Mesendoderm (in vitro differentiated cells): ENCODE results near the gene CCL28.

ENCODE experiments used
- DNase-seq: peaks from one replicate; pipeline ENCODE4 v3.0.0; 2013
- H2AK5ac ChIP-seq: 2 replicates; pipeline ENCODE4 v1.6.1; 2013; ENCODE audit warnings: low read length, inconsistent platforms
- H2BK120ac ChIP-seq: 2 replicates; pipeline ENCODE4 v1.6.1; 2013; ENCODE audit warnings: low read depth, mild to moderate bottlenecking, low read length, moderate library complexity, mixed read lengths
- H2BK15ac ChIP-seq: replicated peaks from 2 replicates; pipeline ENCODE4 v1.6.1; 2013; ENCODE audit warnings: low read depth, mild to moderate bottlenecking, moderate library complexity
- H2BK5ac ChIP-seq: 2 replicates; pipeline ENCODE4 v1.6.1; 2013; ENCODE audit warnings: low read length, inconsistent platforms
- H3K18ac ChIP-seq: 2 replicates; pipeline ENCODE4 v1.6.1; 2013; ENCODE audit warnings: mild to moderate bottlenecking, low read length, mixed read lengths
- H3K23ac ChIP-seq: one replicate; pipeline ENCODE4 v1.6.1; 2013; ENCODE audit warnings: low read length
- H3K27ac ChIP-seq: 2 replicates; pipeline ENCODE4 v1.5.1; 2013; ENCODE audit warnings: low read depth, mild to moderate bottlenecking, inconsistent platforms, low read length, moderate library complexity
- H3K27me3 ChIP-seq: 2 replicates; pipeline ENCODE4 v1.6.1; 2013; ENCODE audit warnings: low read length, control low read depth, mild to moderate bottlenecking, inconsistent platforms; ENCODE audit not compliant: insufficient read depth, poor library complexity
- H3K36me3 ChIP-seq: 2 replicates; pipeline ENCODE4 v1.6.1; 2013; ENCODE audit warnings: low read length, inconsistent platforms; ENCODE audit not compliant: control insufficient read depth, insufficient read depth
- H3K4ac ChIP-seq: one replicate; pipeline ENCODE4 v1.6.1; 2013; ENCODE audit warnings: low read depth, mild to moderate bottlenecking, low read length, moderate library complexity
- H3K4me1 ChIP-seq: 2 replicates; pipeline ENCODE4 v1.6.1; 2013; ENCODE audit warnings: low read depth, low read length, inconsistent platforms; ENCODE audit not compliant: control insufficient read depth
- H3K4me2 ChIP-seq: 2 replicates; pipeline ENCODE4 v1.6.1; 2013; ENCODE audit warnings: low read length
- H3K4me3 ChIP-seq: 2 replicates; pipeline ENCODE4 v1.5.1; 2013; ENCODE audit warnings: mild to moderate bottlenecking, low read length
- H3K56ac ChIP-seq: one replicate; pipeline ENCODE4 v1.6.1; 2013; ENCODE audit warnings: low read length
- H3K79me1 ChIP-seq: 2 replicates; pipeline ENCODE4 v1.6.1; 2013; ENCODE audit warnings: low read length, inconsistent platforms
- H3K79me2 ChIP-seq: 2 replicates; pipeline ENCODE4 v1.6.1; 2013; ENCODE audit warnings: mild to moderate bottlenecking, low read length; ENCODE audit not compliant: control insufficient read depth, insufficient read depth
- H3K9ac ChIP-seq: 2 replicates; pipeline ENCODE4 v1.6.1; 2013; ENCODE audit warnings: low read length, inconsistent platforms
- H4K5ac ChIP-seq: one replicate; pipeline ENCODE4 v1.6.1; 2013; ENCODE audit warnings: low read length
- H4K8ac ChIP-seq: one replicate; pipeline ENCODE4 v1.6.1; 2013; ENCODE audit warnings: low read depth, mild to moderate bottlenecking, control low read depth, low read length, moderate library complexity
- WGBS: extraction: QIAGEN DNeasy Blood & Tissue Kit; methylation state at CpG from one replicate; pipeline ENCODE4 v1.1.7; 2013; ENCODE audit warnings: low lambda C conversion rate, missing lambda C conversion rate; ENCODE audit not compliant: insufficient coverage; ENCODE audit errors: extremely low coverage; 5-methylcytosine and 5-hydroxymethylcytosine counted together

CCL28 gene

GRCh38 chr5:43353668-43354067, 58.5 kb downstream of the CCL28 start:
- no peaks in the 10 kb centered on the region for H3K79me1 ChIP-seq
- no peak overlapping the region for H3K4ac ChIP-seq
- H3K27ac ChIP-seq, result no peak overlapping the region
- no peak overlapping the region for H2BK120ac ChIP-seq
- H3K23ac ChIP-seq, result no peak overlapping the region
- no peak overlapping the region for H2BK15ac ChIP-seq
- no peak overlapping the region for H3K4me2 ChIP-seq
- H3K18ac ChIP-seq, result no peak overlapping the region
- no peak overlapping the region for H3K56ac ChIP-seq
- H3K27me3 ChIP-seq, result no peaks in the 10 kb centered on the region
- no peak overlapping the region for H2BK5ac ChIP-seq
- H4K8ac ChIP-seq, result no peak overlapping the region
- H3K36me3 ChIP-seq, result no peaks in the 10 kb centered on the region
- peaks cover 2% of the 10 kb centered on the region for H3K4me1 ChIP-seq
- H3K79me2 ChIP-seq, result no peaks in the 10 kb centered on the region
- no peak overlapping the region for H4K5ac ChIP-seq
- DNase-seq, result no peak
- no peak overlapping the region for H3K9ac ChIP-seq
- H3K4me3 ChIP-seq, result no peak overlapping the region
- WGBS, result no CpG with 5 or more reads among the region's 1 CpG
- no peak overlapping the region for H2AK5ac ChIP-seq

GRCh38 chr5:43352915-43353314, 59.3 kb downstream of the CCL28 start:
- Histone ChIP-seq H2BK15ac (no peak overlapping the region), H3K27ac (no peak overlapping the region), H3K18ac (no peak overlapping the region), H3K79me2 (no peaks in the 10 kb centered on the region), H2BK120ac (no peak overlapping the region), H3K4me2 (no peak overlapping the region), H3K9ac (no peak overlapping the region), H3K36me3 (no peaks in the 10 kb centered on the region), H3K23ac (no peak overlapping the region), H2AK5ac (no peak overlapping the region), H4K5ac (no peak overlapping the region), H2BK5ac (no peak overlapping the region), H3K56ac (no peak overlapping the region), H3K4ac (no peak overlapping the region), H3K4me1 (peaks cover 2% of the 10 kb centered on the region), H3K27me3 (no peaks in the 10 kb centered on the region), H3K79me1 (no peaks in the 10 kb centered on the region), H3K4me3 (no peak overlapping the region), H4K8ac (no peak overlapping the region)
- DNase-seq, result no peak
- no CpG with 5 or more reads among the region's 2 CpGs for WGBS

GRCh38 chr5:43352131-43352530, 60.1 kb downstream of the CCL28 start:
- H3K4me3 ChIP-seq, result no peak overlapping the region
- no peak overlapping the region for H3K56ac ChIP-seq
- no peak overlapping the region for H2BK15ac ChIP-seq
- no peak overlapping the region for H3K4ac ChIP-seq
- peaks cover 2% of the 10 kb centered on the region for H3K4me1 ChIP-seq
- H3K27me3 ChIP-seq, result no peaks in the 10 kb centered on the region
- no peak overlapping the region for H3K18ac ChIP-seq
- no peak overlapping the region for H3K9ac ChIP-seq
- no peaks in the 10 kb centered on the region for H3K79me2 ChIP-seq
- H3K79me1 ChIP-seq, result no peaks in the 10 kb centered on the region
- H4K5ac ChIP-seq, result no peak overlapping the region
- WGBS, result no CpG with 5 or more reads among the region's 3 CpGs
- H3K27ac ChIP-seq, result no peak overlapping the region
- H3K23ac ChIP-seq, result no peak overlapping the region
- H3K36me3 ChIP-seq, result no peaks in the 10 kb centered on the region
- H4K8ac ChIP-seq, result no peak overlapping the region
- no peak overlapping the region for H2BK120ac ChIP-seq
- H2AK5ac ChIP-seq, result no peak overlapping the region
- no peak overlapping the region for H2BK5ac ChIP-seq
- DNase-seq, result peak; percentile 37
- H3K4me2 ChIP-seq, result no peak overlapping the region

- no peak overlapping the region for H3K23ac ChIP-seq
- WGBS, result no CpG with 5 or more reads among the region's 1 CpG
- H3K79me2 ChIP-seq, result no peaks in the 10 kb centered on the region
- no peak overlapping the region for H4K5ac ChIP-seq
- no peak for DNase-seq
- H3K4ac ChIP-seq, result no peak overlapping the region
- no peak overlapping the region for H3K27ac ChIP-seq
- H3K4me3 ChIP-seq, result no peak overlapping the region
- H3K9ac ChIP-seq, result no peak overlapping the region
- no peak overlapping the region for H2AK5ac ChIP-seq
- no peaks in the 10 kb centered on the region for H3K79me1 ChIP-seq
- H3K4me2 ChIP-seq, result no peak overlapping the region
- H4K8ac ChIP-seq, result no peak overlapping the region
- peaks cover 2% of the 10 kb centered on the region for H3K4me1 ChIP-seq
- H3K27me3 ChIP-seq, result no peaks in the 10 kb centered on the region
- no peak overlapping the region for H3K56ac ChIP-seq
- no peak overlapping the region for H2BK15ac ChIP-seq
- no peak overlapping the region for H3K18ac ChIP-seq
- no peak overlapping the region for H2BK5ac ChIP-seq
- no peak overlapping the region for H2BK120ac ChIP-seq
- no peaks in the 10 kb centered on the region for H3K36me3 ChIP-seq
These were observed 63.3 kb downstream of the CCL28 start for GRCh38 chr5:43348861-43349363.

GRCh38 chr5:43348207-43348606, 64.0 kb downstream of the CCL28 start:
- no peak overlapping the region for H2BK120ac ChIP-seq
- H4K5ac ChIP-seq, result no peak overlapping the region
- H3K18ac ChIP-seq, result no peak overlapping the region
- no peak overlapping the region for H2BK5ac ChIP-seq
- H3K4me3 ChIP-seq, result no peak overlapping the region
- H2BK15ac ChIP-seq, result no peak overlapping the region
- H3K4me1 ChIP-seq, result peaks cover 2% of the 10 kb centered on the region
- no peak overlapping the region for H3K56ac ChIP-seq
- H3K4ac ChIP-seq, result no peak overlapping the region
- no peak overlapping the region for H2AK5ac ChIP-seq
- no peaks in the 10 kb centered on the region for H3K36me3 ChIP-seq
- peak; percentile 62 for DNase-seq
- WGBS, result no CpG with 5 or more reads among the region's 4 CpGs
- no peak overlapping the region for H3K27ac ChIP-seq
- no peak overlapping the region for H4K8ac ChIP-seq
- H3K79me1 ChIP-seq, result no peaks in the 10 kb centered on the region
- no peak overlapping the region for H3K4me2 ChIP-seq
- no peak overlapping the region for H3K9ac ChIP-seq
- H3K27me3 ChIP-seq, result no peaks in the 10 kb centered on the region
- no peak overlapping the region for H3K23ac ChIP-seq
- no peaks in the 10 kb centered on the region for H3K79me2 ChIP-seq

- H3K4me1 ChIP-seq, result no peaks in the 10 kb centered on the region
- WGBS, result no CpG with 5 or more reads among the region's 1 CpG
- no peaks in the 10 kb centered on the region for H3K79me1 ChIP-seq
- no peak overlapping the region for H3K18ac ChIP-seq
- no peak for DNase-seq
- H2BK120ac ChIP-seq, result no peak overlapping the region
- no peak overlapping the region for H3K4ac ChIP-seq
- no peak overlapping the region for H3K9ac ChIP-seq
- H3K56ac ChIP-seq, result no peak overlapping the region
- no peaks in the 10 kb centered on the region for H3K79me2 ChIP-seq
- H3K27ac ChIP-seq, result no peak overlapping the region
- H3K36me3 ChIP-seq, result no peaks in the 10 kb centered on the region
- H3K4me3 ChIP-seq, result no peak overlapping the region
- no peak overlapping the region for H3K23ac ChIP-seq
- H2BK5ac ChIP-seq, result no peak overlapping the region
- H2AK5ac ChIP-seq, result no peak overlapping the region
- no peak overlapping the region for H4K5ac ChIP-seq
- no peaks in the 10 kb centered on the region for H3K27me3 ChIP-seq
- no peak overlapping the region for H2BK15ac ChIP-seq
- no peak overlapping the region for H3K4me2 ChIP-seq
- H4K8ac ChIP-seq, result no peak overlapping the region
These were observed 73.3 kb downstream of the CCL28 start for GRCh38 chr5:43338862-43339261.
